ENCODE results near the gene HS3ST4.

DNA sequence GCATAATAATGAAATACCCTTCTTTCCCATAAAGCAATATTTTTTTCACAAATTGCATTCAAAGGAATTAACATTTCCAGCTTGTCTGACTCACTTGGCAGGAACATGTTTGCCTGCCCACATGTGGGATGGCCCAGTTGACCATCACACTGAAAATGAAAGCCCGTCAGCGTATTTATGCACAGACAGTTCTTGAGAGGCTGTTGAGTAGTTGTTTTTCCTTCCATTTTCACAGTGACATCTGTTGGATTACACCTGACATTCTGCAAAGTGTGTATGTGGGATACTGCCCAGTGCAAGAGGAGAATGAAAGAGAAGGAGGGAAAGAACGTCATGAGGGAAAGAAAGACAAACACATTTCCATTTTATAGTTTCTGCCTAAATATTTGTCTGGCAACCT is 29.7 kb downstream of the HS3ST4 start:
- no peak for TF ChIP-seq GATA2 (IDR thresholded peaks at IDR 0.05; ENCODE audit: low read depth, low read length)
- TF ChIP-seq GATA3 (IDR thresholded peaks at IDR 0.05; ENCODE audit: low read depth, low read length) = no peak

All from SH-SY5Y (cell line).